GM18508 (cell line): ENCODE measurements around the gene SH2D4B.

ENCODE experiments used
- ATAC-seq: cut with Tn5 transposase; IDR thresholded peaks from one replicate; pipeline ENCODE4 v1.9.1; 2021; ENCODE audit warnings: moderate number of reproducible peaks; ENCODE audit not compliant: insufficient read depth, unreplicated experiment

SH2D4B gene

DNA sequence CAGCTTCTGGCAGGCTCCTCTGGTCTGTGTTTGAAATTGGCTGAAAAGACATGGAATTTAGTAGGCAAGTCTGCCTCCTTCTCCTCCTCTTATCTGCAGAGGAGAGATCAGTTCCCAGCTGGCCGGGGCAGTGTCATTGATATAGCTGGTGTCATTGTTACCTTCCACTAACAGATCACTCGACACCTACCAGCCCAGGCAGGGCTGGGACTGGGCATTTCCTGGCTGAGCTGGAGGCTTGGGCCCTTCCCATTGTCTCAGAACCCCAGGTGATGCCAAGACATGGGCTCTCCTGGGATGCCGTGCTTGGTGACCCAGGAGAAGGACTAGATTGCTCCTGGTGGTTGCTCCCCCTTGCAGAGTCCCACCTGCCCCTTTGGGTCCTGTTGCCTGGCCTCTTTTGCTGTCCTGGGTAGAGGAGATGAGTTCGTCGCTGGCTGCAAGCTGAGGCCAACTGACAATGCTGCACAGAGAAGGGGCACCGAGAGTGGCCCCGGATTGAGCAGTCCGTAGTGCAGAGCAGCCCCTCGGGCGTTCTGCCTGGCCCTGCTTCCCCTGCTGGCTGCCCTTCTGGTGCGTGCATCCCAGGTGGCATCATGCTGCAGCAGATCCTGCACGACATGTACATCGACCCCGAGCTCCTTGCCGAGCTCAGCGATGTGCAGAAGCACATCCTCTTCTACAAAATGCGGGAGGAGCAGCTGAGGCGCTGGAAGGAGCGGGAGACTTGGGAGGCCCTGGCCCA, at the start of gene SH2D4B:
SH2D4B (plus strand) TSS at position 167 of the 745 bp plus-strand sequence; CDS start at position 597, 430 bp downstream.
- no peak for ATAC-seq

DNA sequence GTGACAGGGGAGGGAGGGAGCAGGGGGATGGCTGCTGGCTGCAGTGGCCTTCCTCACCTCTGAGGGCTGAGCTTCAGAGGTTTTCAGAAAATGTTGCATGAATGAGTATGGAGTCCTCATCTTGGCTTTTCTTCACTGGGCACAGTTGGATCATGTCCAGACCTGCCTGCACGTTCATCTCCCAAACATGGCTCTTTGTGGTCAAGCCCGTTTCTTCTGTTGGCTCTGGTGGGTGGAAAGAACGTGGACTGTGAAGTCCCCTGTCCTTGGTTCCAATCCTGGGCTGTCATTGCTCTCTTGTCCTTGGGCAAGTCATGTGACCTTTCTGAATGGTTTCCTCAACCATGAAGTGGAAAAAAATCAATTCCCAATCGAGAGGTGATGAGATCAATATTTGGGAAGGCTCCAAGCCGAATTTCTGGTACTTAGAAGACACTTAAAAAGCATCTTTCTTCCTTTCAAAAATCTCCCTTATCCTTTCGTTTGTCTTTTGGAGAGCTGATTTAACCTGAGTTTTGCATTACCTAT, 49.1 kb upstream of the SH2D4B start:
- no peak for ATAC-seq

DNA sequence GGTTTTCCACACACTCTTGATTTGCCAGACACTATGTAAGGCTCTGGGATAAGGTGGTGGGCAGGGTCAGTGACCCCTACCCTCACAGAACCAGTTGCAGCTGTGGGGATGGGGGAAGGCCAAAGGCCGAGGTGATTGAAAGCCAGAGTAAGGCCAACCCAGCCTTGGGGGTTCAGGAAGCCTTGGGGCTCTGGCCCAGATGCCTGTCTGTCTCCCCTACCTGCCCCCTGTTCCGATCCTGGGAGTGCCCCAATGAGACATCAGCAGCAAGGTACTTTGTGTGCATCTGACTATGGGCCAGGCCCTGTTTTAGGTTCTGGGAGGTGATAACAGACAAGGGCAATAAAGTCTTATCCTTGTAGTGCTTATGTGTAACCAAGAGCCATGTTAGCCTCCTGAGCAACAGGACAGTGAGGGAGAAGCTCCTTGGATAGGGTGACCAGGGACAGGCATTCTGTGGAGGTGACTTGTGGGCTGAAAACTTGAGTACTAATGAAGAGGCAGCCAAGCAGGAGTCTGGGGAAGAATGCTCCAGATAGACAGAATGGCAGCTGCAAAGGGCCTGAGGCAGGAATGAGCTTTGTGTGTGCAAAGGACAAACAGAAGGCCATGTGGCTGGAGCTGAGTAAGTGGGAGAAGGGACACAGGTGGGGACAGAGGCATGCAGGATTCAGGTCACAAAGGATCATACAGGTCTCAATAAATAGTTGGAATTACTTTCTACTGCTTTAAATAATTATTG, 48.2 kb upstream of the SH2D4B start:
- no peak for ATAC-seq

DNA sequence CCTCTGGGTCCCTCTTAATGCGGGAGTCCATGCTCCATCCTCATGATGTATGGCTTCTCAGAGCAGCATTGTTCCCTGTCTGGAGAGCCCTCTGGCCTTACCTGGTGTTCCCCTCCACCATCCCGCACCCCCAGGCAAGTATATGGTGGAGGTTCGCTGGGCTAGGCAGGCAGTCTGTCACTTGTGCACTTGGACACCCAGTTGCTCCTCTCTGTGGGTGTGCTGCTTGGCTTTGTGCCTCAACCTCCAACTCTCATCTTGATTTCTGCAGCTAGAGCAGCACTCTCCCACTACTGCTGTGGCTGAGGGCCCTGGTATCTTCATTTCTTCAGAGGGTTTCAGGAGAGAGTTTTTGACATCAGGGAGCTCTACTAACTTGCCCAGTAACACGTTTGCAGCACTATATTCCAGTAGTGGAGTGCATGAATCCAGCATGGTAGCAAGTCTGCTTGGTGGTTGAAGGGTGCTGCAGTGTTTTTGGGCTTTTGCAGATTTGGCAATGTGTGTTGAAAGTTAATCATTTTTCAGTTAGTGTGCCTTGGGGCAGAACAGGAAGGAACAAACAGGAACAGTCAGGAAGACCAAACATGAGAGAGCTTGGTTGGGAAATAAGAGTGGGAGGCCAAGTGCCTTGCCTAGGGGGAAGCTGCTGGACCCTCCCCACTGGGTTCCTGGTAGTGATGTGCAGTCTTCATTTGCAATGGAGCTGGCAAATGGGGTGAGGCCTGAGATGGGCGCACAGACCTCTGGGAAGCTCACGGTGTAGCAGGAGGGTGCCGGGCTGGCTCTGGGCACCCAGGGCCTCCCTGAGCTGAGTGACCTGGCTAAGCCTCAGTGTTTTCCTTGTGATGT, 46.2 kb upstream of the SH2D4B start:
- ATAC-seq, result no peak

DNA sequence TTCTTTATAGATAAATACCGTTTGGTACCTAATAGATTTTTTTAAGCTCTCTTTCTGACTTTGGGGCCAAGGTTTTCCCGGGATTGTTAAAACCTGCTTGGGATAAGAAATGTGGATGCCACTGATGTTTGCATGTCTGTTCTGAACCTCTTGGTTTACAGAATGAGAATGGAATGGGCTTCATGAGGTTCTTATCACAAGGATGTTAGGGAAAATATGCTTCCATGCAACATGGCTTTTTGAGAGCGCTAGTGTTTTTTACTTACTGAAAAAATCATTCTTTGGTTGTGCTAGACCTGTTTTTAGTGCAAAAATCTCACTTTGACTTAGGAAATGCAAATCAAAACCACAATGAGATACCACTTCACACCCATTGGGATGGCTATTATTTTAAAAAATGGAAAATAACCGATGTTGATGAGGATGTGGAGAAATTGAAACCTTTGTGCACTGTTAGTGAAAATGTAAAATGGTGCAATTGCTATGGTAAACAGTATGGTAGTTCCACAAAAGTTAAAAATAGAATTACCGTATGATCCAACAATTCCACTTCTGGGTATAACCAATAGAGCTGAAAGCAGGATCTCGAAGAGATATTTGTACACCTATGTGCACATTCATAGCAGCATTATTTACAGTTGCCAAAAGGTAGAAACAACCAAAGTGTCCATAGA, 44.7 kb upstream of the SH2D4B start:
- ATAC-seq, result no peak

DNA sequence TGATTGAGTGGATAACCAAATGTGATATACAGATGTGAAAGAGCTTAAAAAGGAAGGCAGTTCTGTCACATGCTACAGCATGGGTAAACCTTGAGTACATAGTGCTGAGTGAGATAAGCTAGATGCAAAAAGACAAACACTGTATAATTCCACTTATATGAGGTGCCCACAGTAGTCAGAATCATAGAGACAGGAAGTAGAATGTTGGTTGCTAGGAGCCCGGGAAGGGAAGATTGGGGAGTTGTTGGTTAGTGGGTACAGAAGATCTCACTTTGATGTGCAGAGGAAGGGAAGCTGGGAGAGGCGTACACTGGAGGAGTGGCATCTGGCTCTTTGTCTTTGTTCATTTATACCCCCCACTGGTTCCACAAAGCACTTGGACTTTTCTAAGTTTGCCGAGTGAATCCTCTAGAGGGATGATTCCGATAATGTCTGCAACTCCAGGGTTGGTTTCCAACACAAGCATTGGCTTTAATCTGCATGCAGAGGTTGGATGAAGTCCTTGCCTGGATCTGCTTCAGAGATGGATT, 44.1 kb upstream of the SH2D4B start:
- no peak for ATAC-seq

DNA sequence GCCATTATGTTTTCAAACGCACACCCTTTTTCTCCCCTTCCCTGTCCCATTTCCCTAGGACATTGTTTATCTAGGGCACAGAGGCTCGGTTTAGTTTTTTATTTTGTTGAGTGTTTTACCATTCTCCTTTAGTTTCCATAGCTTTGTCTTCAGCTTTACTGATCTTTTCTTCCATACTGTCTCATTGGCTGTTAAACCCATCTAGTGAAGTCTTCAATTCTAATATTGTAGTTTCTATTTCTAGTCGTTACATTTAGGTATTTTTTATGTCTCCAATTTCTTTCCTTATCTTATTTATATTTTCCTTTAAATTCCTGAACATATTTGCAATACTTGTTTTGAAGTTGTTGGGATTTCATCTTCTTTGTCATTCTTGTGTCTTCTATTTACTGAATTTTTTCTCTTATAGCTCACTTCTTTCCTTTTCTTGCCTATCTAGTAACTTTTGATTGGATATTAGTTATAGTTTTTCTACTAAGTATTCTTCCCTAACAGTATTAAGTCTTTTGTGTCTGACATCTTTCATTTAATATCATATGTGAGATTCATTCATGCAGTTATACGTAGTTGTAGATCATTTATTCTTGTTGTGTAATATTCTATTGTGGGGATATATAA, 41.0 kb upstream of the SH2D4B start:
- ATAC-seq, result no peak

DNA sequence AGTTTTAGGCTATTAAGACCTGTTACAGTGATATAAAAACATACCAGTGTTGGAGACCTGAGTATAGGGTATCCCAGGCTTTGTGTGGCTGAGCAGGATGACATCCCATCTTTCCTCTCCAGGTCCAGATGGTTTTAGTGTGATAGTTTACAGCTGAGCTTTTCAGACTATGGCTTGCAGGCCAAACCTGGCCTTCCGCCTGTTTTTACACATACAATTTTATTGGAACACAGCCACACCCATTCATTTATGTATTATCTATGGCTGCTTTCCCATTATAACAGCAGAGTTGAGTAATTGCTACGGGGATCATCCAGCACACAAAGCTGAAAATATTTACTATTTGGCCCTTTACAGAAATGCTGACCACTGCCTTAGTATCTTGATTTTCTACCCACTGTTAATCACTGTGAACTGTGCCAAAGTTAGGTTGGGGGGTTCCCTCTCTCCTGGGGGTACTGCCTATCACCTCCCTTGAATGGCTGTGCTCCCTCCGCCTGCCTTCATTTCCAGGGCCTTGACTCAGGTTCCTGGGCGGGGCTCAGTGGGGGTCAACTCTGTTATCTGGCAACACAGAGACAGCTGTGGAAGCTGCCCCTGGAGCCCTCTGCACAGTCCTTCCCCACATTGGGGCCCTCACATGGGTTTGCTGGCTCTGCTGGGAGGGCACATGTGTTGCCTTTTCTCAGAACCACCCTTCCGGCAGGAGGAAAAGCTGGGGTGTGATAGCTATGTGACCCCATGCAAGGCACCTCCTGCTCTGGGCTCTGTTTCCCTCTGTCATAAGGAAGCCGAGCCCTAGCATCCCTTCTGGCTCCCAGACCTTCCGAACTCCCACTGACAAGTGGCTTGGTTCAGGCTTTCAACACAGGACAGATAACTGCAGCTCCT, 40.3 kb upstream of the SH2D4B start:
- ATAC-seq, result no peak

DNA sequence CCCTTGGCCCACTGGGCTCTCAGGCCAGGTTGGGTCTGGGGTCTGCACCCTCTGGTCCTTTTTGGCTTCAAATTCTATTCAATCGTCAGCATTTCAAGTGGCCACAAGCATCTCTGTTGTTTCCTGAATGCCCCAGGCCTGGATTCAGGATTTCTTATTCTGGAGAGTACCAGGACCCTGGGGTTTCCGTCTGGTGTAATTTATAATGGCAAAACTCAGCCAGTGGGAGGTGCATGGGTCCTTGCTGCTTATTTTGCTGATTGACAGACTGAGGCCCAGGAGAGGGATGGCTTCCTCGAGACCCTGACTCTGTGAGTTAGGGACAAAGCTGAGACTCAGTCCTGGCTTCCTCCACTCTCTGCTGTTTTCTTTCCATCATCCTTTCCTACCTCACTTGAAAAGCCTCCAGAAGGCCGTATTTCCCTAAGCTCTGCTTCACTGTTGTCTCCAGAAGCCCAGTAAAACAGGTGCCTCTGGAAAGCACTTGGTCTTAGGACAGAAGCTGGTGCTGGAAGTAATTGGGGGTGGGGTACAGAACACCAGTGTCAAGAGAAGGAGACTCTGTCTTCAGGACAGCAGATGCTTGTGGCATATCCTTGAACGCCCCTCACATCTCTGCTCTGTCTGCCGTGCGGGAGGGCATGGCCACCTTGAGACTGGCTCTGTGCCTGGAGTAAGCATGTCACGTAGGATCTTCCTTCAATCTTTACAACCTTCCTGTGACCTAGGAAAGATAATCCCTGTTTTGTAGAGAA, 39.4 kb upstream of the SH2D4B start:
- no peak for ATAC-seq

DNA sequence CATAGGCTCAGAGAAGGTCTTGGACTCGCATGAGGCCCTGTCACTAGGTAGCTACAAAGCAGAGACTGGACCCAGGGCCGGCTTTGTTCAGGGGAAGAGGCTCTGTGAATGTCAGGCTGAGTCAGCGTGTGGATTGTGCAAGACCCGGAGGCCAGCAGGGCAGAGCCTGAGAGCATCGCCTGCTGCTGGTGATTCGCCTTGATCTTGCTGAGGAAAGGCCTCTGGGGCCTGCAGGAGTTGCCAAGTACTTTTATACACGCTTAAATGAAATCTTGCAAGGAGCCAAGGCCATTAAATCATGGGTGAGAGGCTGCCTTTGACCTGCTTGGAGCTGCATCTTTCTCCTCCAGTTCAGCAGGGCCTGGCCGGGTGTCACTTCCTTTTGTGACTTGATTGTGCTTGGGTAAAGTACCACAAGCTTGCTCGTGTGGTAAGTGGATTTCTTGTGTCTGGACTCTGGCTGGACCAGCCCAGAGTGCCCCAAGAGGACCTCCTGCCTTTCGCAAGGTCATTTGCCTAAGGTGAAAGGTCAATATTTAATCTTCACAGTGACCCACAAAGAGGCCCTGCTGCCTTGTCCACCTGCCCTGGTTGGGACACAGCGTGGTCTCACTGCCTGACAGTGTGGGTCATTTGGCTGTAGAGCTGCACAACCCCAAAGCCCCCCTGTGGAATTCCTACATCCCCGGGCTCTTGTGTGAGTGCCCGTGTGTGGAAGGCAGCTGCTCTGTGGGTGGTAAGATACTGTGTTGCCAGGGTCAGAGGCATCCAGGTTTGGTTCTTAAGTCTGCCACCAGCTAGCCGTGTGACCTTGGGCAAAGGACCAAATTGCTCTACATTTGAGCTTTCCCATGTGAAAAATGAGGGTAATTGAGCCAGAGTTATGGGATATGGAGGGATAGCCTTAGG, 38.6 kb upstream of the SH2D4B start:
- ATAC-seq, result no peak

DNA sequence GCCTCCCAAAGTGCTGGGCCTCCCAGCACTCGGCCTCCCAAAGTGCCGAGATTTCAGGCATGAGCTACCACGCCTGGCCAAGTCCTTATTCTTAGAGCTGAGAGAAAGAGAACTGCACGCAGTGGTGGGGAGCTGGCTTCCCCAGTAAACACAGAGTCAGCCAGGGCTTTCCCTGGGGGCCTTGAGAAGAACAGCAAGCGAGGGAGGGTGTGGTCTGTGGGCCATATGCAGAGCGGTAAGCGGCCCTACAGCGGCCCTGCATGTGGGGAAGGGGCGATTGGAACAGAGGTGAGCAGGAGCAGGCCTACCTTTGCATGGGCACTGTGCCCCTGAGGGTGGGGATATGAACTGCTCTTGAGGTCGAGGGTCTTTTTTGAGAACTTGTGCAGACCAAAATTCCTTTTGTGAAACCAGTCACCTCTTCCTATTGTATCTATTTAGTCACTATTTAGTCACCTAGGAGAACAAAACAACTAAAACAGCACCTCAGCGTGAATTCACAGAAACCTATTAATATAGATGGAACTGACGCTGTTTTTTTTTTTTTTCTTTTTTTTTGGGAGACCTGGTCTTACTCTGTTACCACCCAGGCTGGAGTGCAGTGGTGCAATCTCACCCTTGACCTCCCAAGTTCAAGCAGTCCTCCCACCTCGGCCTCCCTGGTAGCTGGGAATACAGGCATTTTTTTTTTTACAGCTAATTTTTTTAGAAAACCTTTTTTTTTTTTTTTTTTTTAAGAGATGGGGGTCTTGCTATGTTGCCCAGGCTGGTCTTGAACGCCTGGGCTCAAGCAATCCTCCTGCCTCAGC, 36.9 kb upstream of the SH2D4B start:
- no peak for ATAC-seq

DNA sequence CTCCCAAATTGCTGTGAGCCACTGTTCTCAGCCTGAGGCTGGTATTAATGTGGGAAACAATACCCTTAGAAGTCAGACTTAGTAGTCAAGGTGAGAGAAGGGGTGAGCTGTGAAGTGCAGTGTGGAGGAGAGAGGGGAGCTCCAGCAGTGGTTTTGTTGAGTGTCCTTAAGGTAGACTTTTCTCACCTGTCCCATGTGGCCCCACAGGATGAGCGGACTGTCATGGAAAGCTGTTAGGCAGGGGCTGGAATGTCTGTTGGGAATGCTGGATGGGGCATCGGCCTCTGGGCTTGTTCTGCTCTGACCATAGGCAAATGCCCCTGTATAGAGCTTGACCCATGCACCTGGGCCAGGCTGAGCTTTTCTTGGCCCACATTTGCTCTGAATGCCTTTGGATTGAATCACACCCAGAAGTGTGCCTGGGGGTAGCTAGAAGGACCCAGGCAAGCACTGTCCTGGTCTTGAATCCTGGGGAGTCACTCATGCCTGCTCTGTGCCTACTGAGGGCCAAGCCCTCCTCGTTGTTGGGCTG, 36.3 kb upstream of the SH2D4B start:
- no peak for ATAC-seq

DNA sequence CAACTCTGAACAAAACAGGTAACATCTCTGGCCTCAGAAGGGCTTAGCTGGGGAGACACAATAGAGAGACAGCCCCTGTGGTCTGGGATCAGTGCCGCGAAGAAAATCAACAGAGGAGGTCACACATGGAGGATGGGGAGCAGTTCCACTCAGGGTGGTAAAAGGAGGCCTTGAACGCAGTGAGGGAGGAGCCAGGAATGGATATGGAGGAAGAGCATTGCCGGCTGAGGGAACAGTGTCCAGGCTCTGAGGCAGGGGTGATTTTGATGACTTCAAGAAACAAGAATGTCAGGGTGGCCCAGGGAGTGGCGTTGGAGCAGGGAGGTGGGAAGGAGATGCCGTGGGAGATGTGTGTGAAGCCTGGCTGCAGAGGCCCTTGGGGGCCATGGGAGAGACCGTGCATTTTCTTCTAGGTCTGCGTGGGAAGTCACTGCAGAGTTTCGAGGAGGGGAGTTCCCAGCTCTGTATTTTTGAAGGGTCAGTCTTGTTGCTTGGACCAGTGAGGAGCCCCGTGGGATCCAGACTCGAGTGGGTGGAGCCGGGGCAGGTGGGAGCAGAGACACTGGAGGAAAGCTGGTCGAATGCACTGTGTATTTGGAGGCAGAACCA, 35.7 kb upstream of the SH2D4B start:
- no peak for ATAC-seq

DNA sequence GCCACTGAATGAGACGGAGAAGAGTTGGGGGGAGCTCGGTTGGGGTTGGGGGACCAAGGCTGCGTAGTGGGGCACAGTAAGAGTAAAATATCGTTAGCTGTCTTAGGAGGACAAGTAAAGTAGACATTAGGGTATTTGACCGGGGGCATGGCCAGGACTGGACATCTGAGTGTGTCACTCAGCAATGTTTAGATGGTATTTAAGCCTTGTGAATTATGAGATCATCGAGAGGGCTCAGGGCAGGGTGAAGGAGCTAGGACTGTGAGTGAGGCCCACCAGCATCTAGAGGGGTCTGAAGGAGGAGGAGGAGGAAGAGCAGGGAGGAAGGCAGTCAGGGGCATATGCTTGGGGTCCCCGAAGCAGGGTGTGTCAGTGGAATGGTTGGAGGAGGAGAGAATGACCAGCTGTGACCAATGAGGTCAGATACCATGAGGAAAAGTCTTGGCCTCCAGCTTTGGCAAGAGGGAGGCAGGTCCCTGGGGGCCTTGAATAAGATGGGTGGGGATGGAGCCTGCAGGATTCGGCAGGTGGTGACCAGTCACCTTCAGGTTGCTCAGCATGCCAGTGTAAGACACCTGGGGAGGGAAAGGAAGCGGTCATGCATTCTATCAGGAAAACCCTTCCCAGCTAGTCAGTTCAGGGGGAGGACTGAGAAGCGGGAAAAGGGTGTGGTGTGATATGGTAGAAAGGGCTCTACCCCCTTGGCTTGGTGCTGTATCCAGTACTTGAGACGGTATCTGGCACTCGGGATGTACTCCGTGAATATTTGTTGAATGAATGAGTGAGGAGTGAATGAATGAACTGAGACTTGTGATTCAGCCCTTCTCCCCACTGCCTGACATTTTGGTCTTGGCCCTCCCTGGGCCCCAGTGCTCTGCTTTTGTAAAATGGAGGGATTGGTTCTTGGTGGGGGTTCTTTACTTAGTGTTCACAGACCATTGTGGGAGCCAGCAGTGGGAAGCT, 34.8 kb upstream of the SH2D4B start:
- ATAC-seq, result no peak
